ENCODE data around the gene BBS9. TPM values are rescaled to one million over a fixed set of nuclear protein-coding genes. Genes with fewer than 3 reads are reported as not detected.

Gene BBS9
- total RNA-seq, 2 donors from 2014 or later, result 23.0 to 28.6 TPM

DNA sequence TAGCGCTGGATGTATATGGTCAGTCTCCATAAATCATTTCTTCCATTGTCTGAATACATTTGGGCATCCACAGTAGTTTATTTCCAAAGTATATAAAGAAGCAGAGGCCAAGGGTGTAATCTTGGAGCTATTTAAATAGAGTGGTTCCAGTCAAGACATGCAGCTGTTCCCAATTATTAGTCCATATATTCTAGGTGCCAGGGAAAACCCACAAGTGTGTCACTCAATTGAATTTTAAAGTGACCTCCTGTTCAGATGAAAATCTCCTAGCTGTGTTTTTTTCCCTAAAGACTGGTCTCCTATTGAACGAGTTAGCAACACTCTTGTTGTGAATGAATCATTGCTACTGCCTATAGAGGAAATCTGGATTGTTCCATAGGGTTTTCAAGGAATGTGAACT lies 515.7 kb downstream of the BBS9 start:
- TF ChIP-seq, protein P1, sequence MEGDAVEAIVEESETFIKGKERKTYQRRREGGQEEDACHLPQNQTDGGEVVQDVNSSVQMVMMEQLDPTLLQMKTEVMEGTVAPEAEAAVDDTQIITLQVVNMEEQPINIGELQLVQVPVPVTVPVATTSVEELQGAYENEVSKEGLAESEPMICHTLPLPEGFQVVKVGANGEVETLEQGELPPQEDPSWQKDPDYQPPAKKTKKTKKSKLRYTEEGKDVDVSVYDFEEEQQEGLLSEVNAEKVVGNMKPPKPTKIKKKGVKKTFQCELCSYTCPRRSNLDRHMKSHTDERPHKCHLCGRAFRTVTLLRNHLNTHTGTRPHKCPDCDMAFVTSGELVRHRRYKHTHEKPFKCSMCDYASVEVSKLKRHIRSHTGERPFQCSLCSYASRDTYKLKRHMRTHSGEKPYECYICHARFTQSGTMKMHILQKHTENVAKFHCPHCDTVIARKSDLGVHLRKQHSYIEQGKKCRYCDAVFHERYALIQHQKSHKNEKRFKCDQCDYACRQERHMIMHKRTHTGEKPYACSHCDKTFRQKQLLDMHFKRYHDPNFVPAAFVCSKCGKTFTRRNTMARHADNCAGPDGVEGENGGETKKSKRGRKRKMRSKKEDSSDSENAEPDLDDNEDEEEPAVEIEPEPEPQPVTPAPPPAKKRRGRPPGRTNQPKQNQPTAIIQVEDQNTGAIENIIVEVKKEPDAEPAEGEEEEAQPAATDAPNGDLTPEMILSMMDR (IDR thresholded peaks at IDR 0.05), result no peak
- ATAC-seq (ENCODE audit: insufficient number of reproducible peaks, low FRiP score, low read depth) (no peak), DNase-seq (ENCODE audit: low spot score) (no peak)
- no peak overlapping the region for H3K27ac ChIP-seq
- H3K9me3 ChIP-seq, result no peaks in the 10 kb centered on the region
- H3K36me3 ChIP-seq, result no peaks in the 10 kb centered on the region
- no peak overlapping the region for H3K4me3 ChIP-seq
- H3K27me3 ChIP-seq (replicated peaks; ENCODE audit: insufficient read depth), result no peaks in the 10 kb centered on the region
- no peaks in the 10 kb centered on the region for H3K4me1 ChIP-seq (ENCODE audit: control insufficient read depth in 1 of 2, low read depth in 2 of 2)

DNA sequence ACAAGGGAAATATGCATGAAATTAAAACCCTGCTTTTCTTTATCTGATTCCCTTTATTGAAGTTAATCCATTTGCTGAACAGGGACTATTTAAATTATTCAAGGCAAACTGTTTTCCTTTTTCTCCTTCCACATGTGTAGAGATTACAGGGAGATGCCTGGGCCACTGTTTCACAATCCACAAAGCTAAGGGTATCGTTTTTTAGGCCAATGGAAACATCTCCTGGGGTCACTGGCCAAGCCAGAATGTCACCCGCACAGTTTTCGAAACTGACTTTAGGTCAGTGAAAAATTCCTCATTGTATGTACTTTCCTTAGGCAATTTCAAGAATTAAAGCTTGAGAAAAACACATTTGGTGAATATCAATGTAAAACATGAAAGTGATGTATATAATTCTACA lies 516.8 kb downstream of the BBS9 start:
- Histone ChIP-seq H3K27ac (no peak overlapping the region), H3K4me1 (ENCODE audit: control insufficient read depth in 1 of 2, low read depth in 2 of 2) (no peaks in the 10 kb centered on the region), H3K36me3 (no peaks in the 10 kb centered on the region), H3K27me3 (replicated peaks; ENCODE audit: insufficient read depth) (no peaks in the 10 kb centered on the region), H3K4me3 (no peak overlapping the region), H3K9me3 (no peaks in the 10 kb centered on the region)
- DNase-seq (ENCODE audit: low spot score) (no peak), ATAC-seq (ENCODE audit: insufficient number of reproducible peaks, low FRiP score, low read depth) (no peak)
- TF ChIP-seq, protein P1 (IDR thresholded peaks at IDR 0.05), result no peak

GRCh38 chr7:33646891-33647391 lies 517.6 kb downstream of the BBS9 start:
- Histone ChIP-seq H3K27me3 (replicated peaks; ENCODE audit: insufficient read depth) (no peaks in the 10 kb centered on the region), H3K4me3 (no peak overlapping the region), H3K4me1 (ENCODE audit: control insufficient read depth in 1 of 2, low read depth in 2 of 2) (no peaks in the 10 kb centered on the region), H3K9me3 (no peaks in the 10 kb centered on the region), H3K36me3 (no peaks in the 10 kb centered on the region), H3K27ac (no peak overlapping the region)
- ATAC-seq (ENCODE audit: insufficient number of reproducible peaks, low FRiP score, low read depth) (no peak), DNase-seq (ENCODE audit: low spot score) (no peak)
- TF ChIP-seq, protein P1 (IDR thresholded peaks at IDR 0.05), result no peak

DNA sequence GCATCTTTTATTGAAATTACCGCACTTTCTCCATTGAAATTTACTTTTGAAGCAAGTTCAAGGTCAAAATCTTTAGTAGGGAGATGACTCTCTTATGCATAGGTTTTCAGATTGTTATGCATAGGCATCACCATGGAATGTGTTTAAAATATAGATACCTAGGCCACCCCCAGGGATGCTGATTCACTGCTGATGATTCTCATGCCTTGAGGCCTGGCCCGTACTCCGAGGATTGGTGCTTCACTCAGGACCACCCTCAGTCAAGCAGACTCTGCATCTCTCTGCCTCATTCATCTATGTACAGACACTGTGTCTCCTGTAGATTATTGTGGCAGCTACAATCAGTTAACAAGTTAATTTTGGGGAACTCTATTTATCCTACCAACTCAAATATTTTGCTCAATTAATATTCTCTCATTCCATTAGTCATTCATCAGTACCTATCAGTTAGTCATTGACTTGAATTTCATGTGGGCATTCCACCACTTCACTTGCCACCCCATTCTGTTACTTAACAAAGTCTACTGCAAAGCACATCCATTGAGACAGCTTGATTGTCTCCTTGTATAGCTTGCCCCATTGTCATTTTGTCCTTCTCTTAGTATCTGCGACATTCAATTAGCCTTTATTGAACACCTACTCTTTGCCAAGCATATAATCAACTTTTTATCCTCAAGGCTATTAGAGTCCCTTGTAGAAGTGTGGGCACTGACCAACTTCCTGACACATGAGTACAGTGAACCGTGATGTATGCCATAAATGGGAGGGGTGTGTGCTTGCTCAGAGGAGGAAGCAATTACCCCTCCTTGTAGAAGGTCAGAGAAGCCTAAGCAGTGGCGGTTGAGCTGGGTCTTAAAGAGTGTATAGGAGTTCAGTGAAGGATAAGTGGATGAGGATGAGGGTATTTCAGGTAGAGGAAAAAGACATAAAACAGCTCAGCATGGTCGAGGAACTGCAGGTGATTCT lies 520.4 kb downstream of the BBS9 start:
- DNase-seq (ENCODE audit: low spot score) (no peak), ATAC-seq (ENCODE audit: insufficient number of reproducible peaks, low FRiP score, low read depth) (no peak)
- H3K27me3 ChIP-seq (replicated peaks; ENCODE audit: insufficient read depth), result no peaks in the 10 kb centered on the region
- no peaks in the 10 kb centered on the region for H3K4me1 ChIP-seq (ENCODE audit: control insufficient read depth in 1 of 2, low read depth in 2 of 2)
- H3K4me3 ChIP-seq, result no peak overlapping the region
- H3K27ac ChIP-seq, result no peak overlapping the region
- no peaks in the 10 kb centered on the region for H3K9me3 ChIP-seq
- TF ChIP-seq, protein P1 (IDR thresholded peaks at IDR 0.05), result no peak
- H3K36me3 ChIP-seq, result no peaks in the 10 kb centered on the region

- Histone ChIP-seq H3K9me3 (no peaks in the 10 kb centered on the region), H3K36me3 (no peaks in the 10 kb centered on the region), H3K27ac (no peak overlapping the region), H3K4me3 (no peak overlapping the region), H3K4me1 (ENCODE audit: control insufficient read depth in 1 of 2, low read depth in 2 of 2) (no peaks in the 10 kb centered on the region), H3K27me3 (replicated peaks; ENCODE audit: insufficient read depth) (no peaks in the 10 kb centered on the region)
- no peak for ATAC-seq (ENCODE audit: insufficient number of reproducible peaks, low FRiP score, low read depth)
- DNase-seq (ENCODE audit: low spot score), result no peak
- TF ChIP-seq, protein P1 (IDR thresholded peaks at IDR 0.05), result no peak
These were observed 521.5 kb downstream of the BBS9 start for GRCh38 chr7:33650828-33651227.

Data from thoracic aorta (tissue), 2 donors.